ENCODE measurements around the gene KIF21A. TPM values are rescaled to one million over a fixed set of nuclear protein-coding genes. Genes with fewer than 3 reads are reported as not detected.

KIF21A gene
- polyA plus RNA-seq, 1 experiment, result 1.4 TPM

DNA sequence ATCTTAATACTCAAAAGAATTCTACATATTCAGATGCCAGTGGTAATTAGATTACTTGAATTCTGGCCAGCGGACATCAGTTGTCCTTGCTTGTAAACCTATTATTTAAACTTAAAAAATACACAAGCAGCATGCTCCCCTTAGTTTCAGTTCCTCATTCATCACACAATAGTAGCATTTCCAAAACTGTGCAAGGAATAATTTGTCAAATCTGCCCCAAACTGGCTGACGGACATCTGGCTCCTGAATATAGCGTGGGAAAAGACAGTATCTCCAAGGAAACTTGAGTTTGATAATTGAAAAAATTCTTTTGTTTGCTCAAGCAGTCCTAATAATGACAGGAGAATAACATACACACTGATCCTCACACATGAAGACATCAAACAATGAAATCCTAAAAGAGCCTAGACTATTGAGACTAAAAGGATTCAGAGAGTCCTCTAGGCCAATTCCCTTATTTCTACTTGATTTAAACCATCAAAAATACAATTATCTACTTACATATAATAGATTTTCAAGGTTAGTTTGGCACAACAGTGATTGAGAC is 90.4 kb downstream of the KIF21A start:
- DNase-seq (ENCODE audit: low read depth, low spot score), result no peak
- H3K9me3 ChIP-seq (ENCODE audit: control insufficient read depth, insufficient read depth, low read length), result no peaks in the 10 kb centered on the region
- no peak overlapping the region for H3K27ac ChIP-seq (ENCODE audit: low read depth, low read length)
- TF ChIP-seq, protein P1, sequence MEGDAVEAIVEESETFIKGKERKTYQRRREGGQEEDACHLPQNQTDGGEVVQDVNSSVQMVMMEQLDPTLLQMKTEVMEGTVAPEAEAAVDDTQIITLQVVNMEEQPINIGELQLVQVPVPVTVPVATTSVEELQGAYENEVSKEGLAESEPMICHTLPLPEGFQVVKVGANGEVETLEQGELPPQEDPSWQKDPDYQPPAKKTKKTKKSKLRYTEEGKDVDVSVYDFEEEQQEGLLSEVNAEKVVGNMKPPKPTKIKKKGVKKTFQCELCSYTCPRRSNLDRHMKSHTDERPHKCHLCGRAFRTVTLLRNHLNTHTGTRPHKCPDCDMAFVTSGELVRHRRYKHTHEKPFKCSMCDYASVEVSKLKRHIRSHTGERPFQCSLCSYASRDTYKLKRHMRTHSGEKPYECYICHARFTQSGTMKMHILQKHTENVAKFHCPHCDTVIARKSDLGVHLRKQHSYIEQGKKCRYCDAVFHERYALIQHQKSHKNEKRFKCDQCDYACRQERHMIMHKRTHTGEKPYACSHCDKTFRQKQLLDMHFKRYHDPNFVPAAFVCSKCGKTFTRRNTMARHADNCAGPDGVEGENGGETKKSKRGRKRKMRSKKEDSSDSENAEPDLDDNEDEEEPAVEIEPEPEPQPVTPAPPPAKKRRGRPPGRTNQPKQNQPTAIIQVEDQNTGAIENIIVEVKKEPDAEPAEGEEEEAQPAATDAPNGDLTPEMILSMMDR (IDR thresholded peaks at IDR 0.05; ENCODE audit: low read depth, low read length), result no peak
- H3K4me3 ChIP-seq (ENCODE audit: low read depth, low read length), result no peak overlapping the region
- no peaks in the 10 kb centered on the region for H3K27me3 ChIP-seq (ENCODE audit: control insufficient read depth, insufficient read depth, low read length)
- ChIA-PET POLR2A (no interaction called here), CTCF (no interaction called here)

DNA sequence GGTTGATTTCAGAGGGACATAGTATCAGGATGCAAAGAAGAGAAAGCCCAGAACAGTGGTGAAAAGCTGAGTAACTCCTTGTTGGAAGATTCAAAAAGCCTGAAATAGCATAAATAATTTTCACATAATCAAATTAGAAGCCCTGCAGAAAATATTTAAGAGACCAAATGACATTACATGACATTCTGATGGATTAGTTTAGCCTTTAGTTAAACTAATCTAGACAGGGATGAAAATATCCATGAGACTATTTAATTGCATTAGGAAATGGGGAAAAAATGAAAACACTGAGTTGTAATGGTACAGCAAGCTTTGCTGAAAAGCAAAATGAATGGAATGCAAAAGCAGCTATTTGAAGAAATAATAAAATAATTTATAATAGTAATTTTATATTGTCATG is 91.8 kb downstream of the KIF21A start:
- Histone ChIP-seq H3K27me3 (ENCODE audit: control insufficient read depth, insufficient read depth, low read length) (no peaks in the 10 kb centered on the region), H3K4me3 (ENCODE audit: low read depth, low read length) (no peak overlapping the region), H3K9me3 (ENCODE audit: control insufficient read depth, insufficient read depth, low read length) (no peaks in the 10 kb centered on the region), H3K27ac (ENCODE audit: low read depth, low read length) (no peak overlapping the region)
- ChIA-PET POLR2A (no interaction called here), CTCF (no interaction called here)
- TF ChIP-seq, protein P1 (IDR thresholded peaks at IDR 0.05; ENCODE audit: low read depth, low read length), result no peak
- no peak for DNase-seq (ENCODE audit: low read depth, low spot score)

GRCh38 chr12:39348941-39349626 is 93.8 kb downstream of the KIF21A start:
- H3K27ac ChIP-seq (ENCODE audit: low read depth, low read length), result no peak overlapping the region
- CTCF ChIA-PET, result interaction anchor here (1.4 kb wide), 1 partner anchor 9 kb away, joined by 3 read pairs; no protein-coding TSS in a partner anchor
- no peaks in the 10 kb centered on the region for H3K27me3 ChIP-seq (ENCODE audit: control insufficient read depth, insufficient read depth, low read length)
- TF ChIP-seq, protein P1 (IDR thresholded peaks at IDR 0.05; ENCODE audit: low read depth, low read length), result no peak
- no peak for DNase-seq (ENCODE audit: low read depth, low spot score)
- no peaks in the 10 kb centered on the region for H3K9me3 ChIP-seq (ENCODE audit: control insufficient read depth, insufficient read depth, low read length)
- H3K4me3 ChIP-seq (ENCODE audit: low read depth, low read length), result no peak overlapping the region
- POLR2A ChIA-PET, result no interaction called here

DNA sequence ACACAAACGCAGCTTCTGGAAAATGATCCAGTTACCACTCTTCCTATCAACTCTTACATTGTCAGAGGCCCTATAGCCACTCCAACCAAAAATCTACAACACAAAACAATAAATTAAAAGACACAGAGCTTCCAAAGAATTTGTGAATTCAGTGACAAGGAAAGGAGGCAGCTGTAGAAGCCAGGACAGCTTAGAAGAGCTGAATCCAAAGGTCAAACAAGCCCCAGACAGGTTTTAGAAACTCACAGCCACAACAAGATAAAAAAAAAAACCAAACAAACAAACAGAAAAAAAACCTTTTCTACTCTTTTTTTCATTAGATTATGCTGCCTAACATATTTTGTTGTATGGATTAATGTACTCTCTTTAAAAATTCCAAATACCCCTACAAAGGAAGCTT is 94.4 kb downstream of the KIF21A start:
- no peaks in the 10 kb centered on the region for H3K9me3 ChIP-seq (ENCODE audit: control insufficient read depth, insufficient read depth, low read length)
- TF ChIP-seq, protein P1 (IDR thresholded peaks at IDR 0.05; ENCODE audit: low read depth, low read length), result no peak
- no peak overlapping the region for H3K4me3 ChIP-seq (ENCODE audit: low read depth, low read length)
- ChIA-PET CTCF (no interaction called here), POLR2A (no interaction called here)
- no peak for DNase-seq (ENCODE audit: low read depth, low spot score)
- no peaks in the 10 kb centered on the region for H3K27me3 ChIP-seq (ENCODE audit: control insufficient read depth, insufficient read depth, low read length)
- H3K27ac ChIP-seq (ENCODE audit: low read depth, low read length), result no peak overlapping the region

- TF ChIP-seq, protein P1 (IDR thresholded peaks at IDR 0.05; ENCODE audit: low read depth, low read length), result no peak
- DNase-seq (ENCODE audit: low read depth, low spot score), result no peak
- Histone ChIP-seq H3K27me3 (ENCODE audit: control insufficient read depth, insufficient read depth, low read length) (no peaks in the 10 kb centered on the region), H3K27ac (ENCODE audit: low read depth, low read length) (no peak overlapping the region), H3K9me3 (ENCODE audit: control insufficient read depth, insufficient read depth, low read length) (no peaks in the 10 kb centered on the region), H3K4me3 (ENCODE audit: low read depth, low read length) (no peak overlapping the region)
- ChIA-PET POLR2A (no interaction called here), CTCF (no interaction called here)
Observed at GRCh38 chr12:39344926-39345325, 98.0 kb downstream of the KIF21A start.
